Activated B cell treated with CpG ODN at 0.5 μM for 24 hours (primary cell): ENCODE measurements around the gene NEB. TPM values are rescaled to one million over a fixed set of nuclear protein-coding genes. Genes with fewer than 3 reads are reported as not detected.

ENCODE experiments used
- ATAC-seq: fragments of 200-7000 bp; cut with Tn5 transposase; one replicate; pipeline ENCODE4 v1.10.0; 2021; ENCODE audit warnings: low read depth, mild to moderate bottlenecking, moderate library complexity
- CTCF ChIA-PET: fragments of 350-600 bp; sonication (Branson Sonifier 250); formaldehyde crosslinking; loops from one replicate; lab custom pipeline; 2021; ENCODE audit warnings: antibody characterized with exemption; lab: Charles Lee
- POLR2A ChIA-PET: fragments of 350-600 bp; sonication (Branson Sonifier 250); formaldehyde crosslinking; loops from one replicate; lab custom pipeline; 2021; ENCODE audit warnings: antibody characterized with exemption; lab: Charles Lee
- DNase-seq: peaks from one replicate; pipeline ENCODE4 v3.0.0; 2022
- H3K27ac Mint-ChIP-seq: one replicate; pipeline ENCODE4 v1.8.0; 2020; ENCODE audit warnings: mixed read lengths
- H3K27me3 Mint-ChIP-seq: one replicate; pipeline ENCODE4 v1.8.0; 2021; ENCODE audit warnings: mixed read lengths
- H3K36me3 Mint-ChIP-seq: one replicate; pipeline ENCODE4 v1.8.0; 2021; ENCODE audit warnings: low read depth, mixed read lengths
- H3K4me1 Mint-ChIP-seq: one replicate; pipeline ENCODE4 v1.8.0; 2021; ENCODE audit warnings: mixed read lengths
- H3K4me3 Mint-ChIP-seq: one replicate; pipeline ENCODE4 v1.8.0; 2020; ENCODE audit warnings: mild to moderate bottlenecking, mixed read lengths
- H3K9me3 Mint-ChIP-seq: one replicate; pipeline ENCODE4 v1.8.0; 2020; ENCODE audit warnings: mixed read lengths
- intact Hi-C: fragments of 100-400 bp; cut with micrococcal nuclease; formaldehyde crosslinking; loops from one replicate; pipeline ENCODE4 v1.15.1; 2024
- total RNA-seq: library from RNA; stranded (reverse); gene quantifications from 2 replicates; pipeline ENCODE4 v1.2.3, GENCODE V29; 2022
- TF ChIP-seq, protein P1 (sequence below): fragments of 200-600 bp; IDR thresholded peaks from one replicate; pipeline ENCODE4 v1.8.0; 2022; ENCODE audit warnings: antibody characterized with exemption, mild to moderate bottlenecking

Gene NEB
- total RNA-seq, 1 donor from 2014 or later = 1.2 TPM

DNA sequence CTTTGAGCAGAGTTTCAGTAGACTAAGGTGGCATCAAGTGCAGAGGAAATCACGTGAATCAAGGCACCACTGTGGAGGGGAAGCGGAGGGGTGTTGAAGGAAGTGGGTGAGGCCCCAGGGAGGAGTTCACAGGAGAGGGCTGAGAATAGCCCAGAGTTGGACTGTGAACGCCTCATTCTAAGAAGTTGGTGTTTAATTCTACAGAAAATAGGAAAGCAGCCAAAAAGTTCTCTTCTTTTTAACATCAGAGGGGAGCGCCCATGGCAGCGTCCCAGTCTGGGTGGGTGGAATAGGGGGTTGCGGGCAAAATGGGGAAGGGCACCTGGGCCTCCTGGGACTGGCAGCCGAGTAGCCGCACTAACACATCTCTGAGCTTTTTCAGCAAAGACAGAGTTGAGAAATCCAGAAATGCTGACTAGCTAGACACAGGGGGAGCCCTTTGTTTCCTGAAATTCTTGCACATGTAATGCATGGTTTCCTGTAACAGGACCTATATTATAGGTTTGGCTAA, 97.0 kb downstream of the NEB start:
- H3K27me3 Mint-ChIP-seq = no peaks in the 10 kb centered on the region
- intact Hi-C loops = loop anchor here (1.0 to 5.0 kb wide), 6 partner anchors 35 to 365 kb away; no protein-coding TSS in a partner anchor

GRCh38 chr2:151634736-151635467, 99.4 kb downstream of the NEB start:
- POLR2A ChIA-PET = no interaction called here
- CTCF ChIA-PET = no interaction called here
- Mint-ChIP-seq H3K27me3 (no peaks in the 10 kb centered on the region), H3K27ac (no peak overlapping the region), H3K9me3 (peaks cover 4% of the 10 kb centered on the region), H3K4me3 (no peak overlapping the region), H3K4me1 (peaks cover 32% of the 10 kb centered on the region), H3K36me3 (peaks cover 1% of the 10 kb centered on the region)
- intact Hi-C loops = loop anchor here (5.0 kb wide), 2 partner anchors 37 to 367 kb away; no protein-coding TSS in a partner anchor
- TF ChIP-seq, protein P1, sequence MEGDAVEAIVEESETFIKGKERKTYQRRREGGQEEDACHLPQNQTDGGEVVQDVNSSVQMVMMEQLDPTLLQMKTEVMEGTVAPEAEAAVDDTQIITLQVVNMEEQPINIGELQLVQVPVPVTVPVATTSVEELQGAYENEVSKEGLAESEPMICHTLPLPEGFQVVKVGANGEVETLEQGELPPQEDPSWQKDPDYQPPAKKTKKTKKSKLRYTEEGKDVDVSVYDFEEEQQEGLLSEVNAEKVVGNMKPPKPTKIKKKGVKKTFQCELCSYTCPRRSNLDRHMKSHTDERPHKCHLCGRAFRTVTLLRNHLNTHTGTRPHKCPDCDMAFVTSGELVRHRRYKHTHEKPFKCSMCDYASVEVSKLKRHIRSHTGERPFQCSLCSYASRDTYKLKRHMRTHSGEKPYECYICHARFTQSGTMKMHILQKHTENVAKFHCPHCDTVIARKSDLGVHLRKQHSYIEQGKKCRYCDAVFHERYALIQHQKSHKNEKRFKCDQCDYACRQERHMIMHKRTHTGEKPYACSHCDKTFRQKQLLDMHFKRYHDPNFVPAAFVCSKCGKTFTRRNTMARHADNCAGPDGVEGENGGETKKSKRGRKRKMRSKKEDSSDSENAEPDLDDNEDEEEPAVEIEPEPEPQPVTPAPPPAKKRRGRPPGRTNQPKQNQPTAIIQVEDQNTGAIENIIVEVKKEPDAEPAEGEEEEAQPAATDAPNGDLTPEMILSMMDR = no peak
- ATAC-seq (no peak), DNase-seq (no peak)

More for the DNA sequence above, 97.0 kb downstream of the NEB start:
- H3K27ac Mint-ChIP-seq = peak overlapping the region; percentile 84
- ChIA-PET CTCF (interaction anchor here (0.9 to 1.6 kb wide), 3 partner anchors 17 to 99 kb away, joined by 3 to 5 read pairs (median 4); no protein-coding TSS in a partner anchor), POLR2A (interaction anchor here (1.9 to 2.9 kb wide), 3 partner anchors 129 to 191 kb away, joined by 11 to 30 read pairs (median 11); partner anchors contain the start of gene ARL5A)
- peaks cover 32% of the 10 kb centered on the region for H3K4me1 Mint-ChIP-seq
- H3K36me3 Mint-ChIP-seq = peaks cover 1% of the 10 kb centered on the region
- peak; percentile 95 for ATAC-seq
- TF ChIP-seq, protein P1 = no peak
- peaks cover 4% of the 10 kb centered on the region for H3K9me3 Mint-ChIP-seq
- DNase-seq = peak; percentile 29
- H3K4me3 Mint-ChIP-seq = peak overlapping the region; percentile 56

- ChIA-PET POLR2A (no interaction called here), CTCF (interaction anchor here (0.9 kb wide), 1 partner anchor 175 kb away, joined by 3 read pairs; no protein-coding TSS in a partner anchor)
- no peaks in the 10 kb centered on the region for H3K27me3 Mint-ChIP-seq
- H3K4me3 Mint-ChIP-seq = no peak overlapping the region
- TF ChIP-seq, protein P1 = no peak
- H3K9me3 Mint-ChIP-seq = peaks cover 4% of the 10 kb centered on the region
- H3K4me1 Mint-ChIP-seq = peaks cover 20% of the 10 kb centered on the region
- intact Hi-C loops = no loop called here
- no peak overlapping the region for H3K27ac Mint-ChIP-seq
- DNase-seq (no peak), ATAC-seq (no peak)
- peaks cover 1% of the 10 kb centered on the region for H3K36me3 Mint-ChIP-seq
These were observed 101.2 kb downstream of the NEB start for GRCh38 chr2:151632993-151633565.

DNA sequence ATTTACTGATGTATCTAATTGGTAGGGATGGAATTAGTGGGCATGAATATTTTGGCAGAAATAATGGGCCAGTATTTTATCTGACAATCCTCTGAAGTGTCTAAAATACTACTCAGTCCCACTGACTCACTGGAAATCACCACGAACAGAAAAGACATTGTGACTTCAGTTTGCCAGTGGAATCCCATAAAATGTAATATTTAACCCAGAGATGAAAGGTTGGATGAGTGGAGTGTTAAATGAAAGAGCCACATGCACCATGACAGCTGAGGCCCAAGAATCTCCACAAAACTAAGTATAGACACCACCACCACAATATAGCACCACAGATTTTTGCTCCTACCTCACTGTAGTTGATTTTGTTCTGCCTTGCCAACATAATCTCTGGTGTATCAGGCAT, 103.9 kb downstream of the NEB start:
- no peaks in the 10 kb centered on the region for H3K4me1 Mint-ChIP-seq
- peaks cover 4% of the 10 kb centered on the region for H3K9me3 Mint-ChIP-seq
- intact Hi-C loops = no loop called here
- no peak overlapping the region for H3K4me3 Mint-ChIP-seq
- no peak for DNase-seq
- H3K27ac Mint-ChIP-seq = no peak overlapping the region
- ChIA-PET POLR2A (no interaction called here), CTCF (no interaction called here)
- ATAC-seq = no peak
- TF ChIP-seq, protein P1 = no peak
- no peaks in the 10 kb centered on the region for H3K27me3 Mint-ChIP-seq
- peaks cover 1% of the 10 kb centered on the region for H3K36me3 Mint-ChIP-seq

DNA sequence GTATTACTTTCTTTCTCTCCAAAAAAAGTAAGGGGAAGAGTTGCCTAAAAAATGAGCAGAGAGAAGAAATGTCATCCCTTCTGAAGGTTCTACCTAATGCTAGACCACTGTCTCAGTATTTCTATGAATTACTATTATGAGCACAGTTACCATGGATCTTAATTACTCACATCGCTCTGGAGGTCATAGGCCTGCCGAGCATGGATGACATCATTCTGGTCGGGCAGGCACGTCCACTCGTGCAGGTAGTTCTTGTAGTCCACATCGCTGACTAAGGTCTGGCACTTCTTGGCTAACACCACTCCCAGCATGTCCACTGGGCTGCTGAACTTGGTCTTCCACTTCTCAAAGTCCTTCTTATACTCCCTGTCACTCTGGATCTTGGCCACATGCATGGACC, 106.9 kb downstream of the NEB start:
- H3K4me1 Mint-ChIP-seq = no peaks in the 10 kb centered on the region
- H3K36me3 Mint-ChIP-seq = no peaks in the 10 kb centered on the region
- no peak for DNase-seq
- intact Hi-C loops = no loop called here
- H3K4me3 Mint-ChIP-seq = no peak overlapping the region
- no peaks in the 10 kb centered on the region for H3K27me3 Mint-ChIP-seq
- TF ChIP-seq, protein P1 = no peak
- no peaks in the 10 kb centered on the region for H3K9me3 Mint-ChIP-seq
- no peak overlapping the region for H3K27ac Mint-ChIP-seq
- ChIA-PET CTCF (no interaction called here), POLR2A (no interaction called here)
- no peak for ATAC-seq
